IMR-90 (cell line): ENCODE results near the gene ZSCAN18. TPM values are rescaled to one million over a fixed set of nuclear protein-coding genes. Genes with fewer than 3 reads are reported as not detected.

ENCODE experiments used
- ATAC-seq: fragments of 200-7000 bp; cut with Tn5 transposase; 2 replicates; pipeline ENCODE4 v1.9.1; 2020; ENCODE audit warnings: low read depth, mild to moderate bottlenecking, moderate library complexity
- BruUV-seq: library from RNA; stranded (reverse); fragments of 400-500 nt; replicated peaks from 2 replicates; lab custom pipeline; 2021; lab: Mats Ljungman, UMichigan
- CTCF ChIA-PET: fragments of 300-600 bp; formaldehyde crosslinking; extraction: SDS; loops from one replicate; lab custom pipeline; 2021; ENCODE audit warnings: antibody characterized with exemption; lab: Yijun Ruan, JAX
- POLR2A ChIA-PET: fragments of 300-600 bp; sonication (Branson Sonifier 250); formaldehyde crosslinking; loops from one replicate; lab custom pipeline; 2022; ENCODE audit warnings: antibody characterized with exemption; ENCODE audit not compliant: unreplicated experiment; lab: Charles Lee
- DNase-seq: peaks from one replicate; pipeline ENCODE4 v3.0.0; 2013
- H2AFZ ChIP-seq: replicated peaks from 2 replicates; pipeline ENCODE3; 2013; ENCODE audit warnings: low read length, mild to moderate bottlenecking; ENCODE audit not compliant: poor library complexity
- H2AK5ac ChIP-seq: 2 replicates; pipeline ENCODE4 v1.6.1; 2013; ENCODE audit warnings: low read depth, low read length, inconsistent platforms
- H2AK9ac ChIP-seq: replicated peaks from 2 replicates; pipeline ENCODE3; 2013; ENCODE audit warnings: mild to moderate bottlenecking, low read depth, low read length, moderate library complexity; ENCODE audit not compliant: poor library complexity
- H2BK120ac ChIP-seq: 2 replicates; pipeline ENCODE4 v1.6.1; 2013; ENCODE audit warnings: low read depth, low read length, inconsistent platforms
- H2BK15ac ChIP-seq: 3 replicates; pipeline ENCODE4 v1.6.1; 2013; ENCODE audit warnings: low read depth, low read length, inconsistent platforms
- H2BK20ac ChIP-seq: 2 replicates; pipeline ENCODE4 v1.6.1; 2013; ENCODE audit warnings: low read depth, mild to moderate bottlenecking, inconsistent platforms, low read length, moderate library complexity
- H2BK5ac ChIP-seq: 2 replicates; pipeline ENCODE4 v1.6.1; 2013; ENCODE audit warnings: mild to moderate bottlenecking, low read depth, low read length, inconsistent platforms; ENCODE audit not compliant: poor library complexity, severe bottlenecking
- H3K14ac ChIP-seq: replicated peaks from 2 replicates; pipeline ENCODE4 v1.6.1; 2013; ENCODE audit warnings: low read depth, low read length, inconsistent platforms
- H3K18ac ChIP-seq: 2 replicates; pipeline ENCODE4 v1.6.1; 2013; ENCODE audit warnings: low read depth, low read length, control low read depth
- H3K23ac ChIP-seq: 2 replicates; pipeline ENCODE4 v1.6.1; 2013; ENCODE audit warnings: low read depth, low read length, inconsistent platforms
- H3K27ac ChIP-seq: 2 replicates; pipeline ENCODE4 v1.5.1; 2013; ENCODE audit warnings: mild to moderate bottlenecking, control low read depth, low read length; ENCODE audit not compliant: insufficient read depth
- H3K27me3 ChIP-seq: 2 replicates; pipeline ENCODE4 v1.6.1; 2013; ENCODE audit warnings: low read length; ENCODE audit not compliant: control insufficient read depth, insufficient read depth
- H3K36me3 ChIP-seq: 2 replicates; pipeline ENCODE4 v1.6.1; 2013; ENCODE audit warnings: low read length, mixed read lengths; ENCODE audit not compliant: control insufficient read depth, insufficient read depth
- H3K4ac ChIP-seq: 2 replicates; pipeline ENCODE4 v1.6.1; 2013; ENCODE audit warnings: low read depth, low read length, inconsistent platforms
- H3K4me1 ChIP-seq: 2 replicates; pipeline ENCODE4 v1.6.1; 2013; ENCODE audit warnings: low read length, mixed read lengths; ENCODE audit not compliant: control insufficient read depth, insufficient read depth
- H3K4me2 ChIP-seq: 2 replicates; pipeline ENCODE4 v1.6.1; 2013; ENCODE audit warnings: low read depth, mild to moderate bottlenecking, control low read depth, low read length, moderate library complexity
- H3K4me3 ChIP-seq: 2 replicates; pipeline ENCODE4 v1.5.1; 2013; ENCODE audit warnings: low read depth, mild to moderate bottlenecking, control low read depth, low read length, moderate library complexity; ENCODE audit not compliant: insufficient read depth
- H3K56ac ChIP-seq: 2 replicates; pipeline ENCODE4 v1.6.1; 2013; ENCODE audit warnings: low read length, inconsistent platforms; ENCODE audit not compliant: insufficient read depth; ENCODE audit errors: extremely low read depth
- H3K79me1 ChIP-seq, 2 experiments: 2 replicates each; pipeline ENCODE4 v1.6.1; 2013; ENCODE audit warnings: low read length in 2 of 2, inconsistent platforms in 1 of 2, low read depth in 1 of 2
- H3K9ac ChIP-seq: 2 replicates; pipeline ENCODE4 v1.6.1; 2013; ENCODE audit warnings: low read depth, low read length, control low read depth
- H3K9me1 ChIP-seq: 2 replicates; pipeline ENCODE4 v1.6.1; 2013; ENCODE audit warnings: low read length, inconsistent platforms; ENCODE audit not compliant: insufficient read depth
- H3K9me3 ChIP-seq: 2 replicates; pipeline ENCODE4 v1.6.1; 2013; ENCODE audit warnings: low read length; ENCODE audit not compliant: control insufficient read depth, insufficient read depth
- H4K20me1 ChIP-seq: 2 replicates; pipeline ENCODE4 v1.6.1; 2013; ENCODE audit warnings: low read length, inconsistent platforms; ENCODE audit not compliant: insufficient read depth
- H4K5ac ChIP-seq: 2 replicates; pipeline ENCODE4 v1.6.1; 2013; ENCODE audit warnings: mild to moderate bottlenecking, low read depth, low read length, control low read depth
- H4K8ac ChIP-seq, 2 experiments: 2 replicates each; pipeline ENCODE4 v1.6.1; 2013; ENCODE audit warnings: low read depth in 2 of 2, low read length in 2 of 2, control low read depth in 1 of 2, inconsistent platforms in 1 of 2
- H4K91ac ChIP-seq: 2 replicates; pipeline ENCODE4 v1.6.1; 2013; ENCODE audit warnings: low read depth, low read length, inconsistent platforms; ENCODE audit not compliant: insufficient read depth
- MXI1 ChIP-seq: IDR thresholded peaks from 2 replicates; pipeline ENCODE4 v1.6.1; 2012; ENCODE audit warnings: low read depth, mild to moderate bottlenecking, low read length, moderate library complexity, borderline replicate concordance
- NFE2L2 ChIP-seq: fragments of 150-350 bp; IDR thresholded peaks from 2 replicates; pipeline ENCODE4 v1.6.1; 2016; ENCODE audit warnings: low read depth, mild to moderate bottlenecking, low read length
- RFX5 ChIP-seq: IDR thresholded peaks from 2 replicates; pipeline ENCODE4 v1.8.0; 2012; ENCODE audit warnings: low read depth, mild to moderate bottlenecking, low read length, moderate library complexity
- WGBS, 2 experiments: methylation state at CpG; one replicate each; pipeline versions ENCODE4 v1.1.5 to v1.1.7; 2013; ENCODE audit warnings: missing lambda C conversion rate in 2 of 2; ENCODE audit not compliant: insufficient read length in 1 of 2; ENCODE audit errors: extremely low coverage in 2 of 2; 5-methylcytosine and 5-hydroxymethylcytosine counted together
- dilution Hi-C: fragments of 300-500 bp; cut with HindIII; formaldehyde crosslinking; loops from one replicate; pipeline ENCODE4 v1.14.3; 2018; ENCODE audit warnings: low sequenced_read_pairs; ENCODE audit not compliant: unreplicated experiment
- in situ Hi-C: fragments of 300-500 bp; cut with MboI; formaldehyde crosslinking; loops from 3 replicates; pipeline ENCODE4 v1.14.3; 2019; ENCODE audit warnings: low sequenced_read_pairs, inconsistent platforms, mixed read lengths
- intact Hi-C: fragments of 100-400 bp; cut with micrococcal nuclease; formaldehyde crosslinking; loops from 2 replicates; pipeline ENCODE4 v1.10.0; 2022
- polyA plus RNA-seq, 3 experiments: library from polyadenylated mRNA; depleted of rRNA; stranded (reverse); fragments of >200 nt; gene quantifications; 2 replicates each; pipeline ENCODE4 v1.2.3, GENCODE V29; 2012; ENCODE audit warnings: low replicate concordance in 1 of 3
- total RNA-seq: library from RNA; depleted of rRNA; stranded (reverse); fragments of >200 nt; gene quantifications from 2 replicates; pipeline ENCODE4 v1.2.3, GENCODE V29; 2012

The ZSCAN18 gene
- total and polyA plus RNA-seq, 2 of the 4 experiments (the other 2 are of a cell fraction), result 3.0 to 8.2 TPM

DNA sequence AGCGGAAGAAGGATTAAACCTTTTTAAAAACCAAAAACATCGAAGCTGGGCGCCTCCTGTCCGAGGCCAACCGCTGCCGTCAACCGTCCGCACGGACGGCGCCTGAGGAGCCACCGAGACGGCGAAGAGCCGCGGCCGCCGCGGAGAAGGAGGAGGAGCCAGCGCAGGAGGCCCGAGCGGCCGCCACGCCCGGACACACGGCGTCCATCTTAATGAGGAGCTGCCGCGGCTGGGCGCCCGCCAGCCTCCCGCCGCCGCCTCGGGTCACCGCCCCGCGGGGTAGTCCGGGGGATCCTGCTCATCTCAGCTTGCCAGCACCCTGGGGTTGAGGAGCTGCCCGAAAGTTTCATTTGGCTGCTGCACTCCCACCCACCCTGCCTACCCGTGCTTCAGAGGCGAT is 53.6 kb downstream of the ZSCAN18 start:
- Histone ChIP-seq H4K5ac (no peak overlapping the region), H4K91ac (no peak overlapping the region), H3K23ac (no peak overlapping the region), H3K4me2 (no peak overlapping the region), H2BK15ac (no peak overlapping the region), H2BK120ac (no peak overlapping the region), H3K36me3 (no peaks in the 10 kb centered on the region), H2AK9ac (no peak overlapping the region), H3K9me3 (peaks cover 72% of the 10 kb centered on the region), H3K4me1 (no peaks in the 10 kb centered on the region), H3K79me1 (no peaks in the 10 kb centered on the region), H3K9ac (no peak overlapping the region), H3K4me3 (no peak overlapping the region), H4K8ac (no peak overlapping the region), H3K56ac (no peak overlapping the region), H2BK5ac (no peak overlapping the region), H2BK20ac (no peak overlapping the region), H3K27me3 (no peaks in the 10 kb centered on the region), H4K20me1 (no peaks in the 10 kb centered on the region), H3K9me1 (no peaks in the 10 kb centered on the region), H3K14ac (no peak overlapping the region), H3K4ac (no peak overlapping the region), H3K18ac (no peak overlapping the region), H2AFZ (no peak overlapping the region), H3K27ac (no peak overlapping the region), H2AK5ac (no peak overlapping the region)
- dilution Hi-C loops (no loop called here), intact Hi-C loops (no loop called here), in situ Hi-C loops (no loop called here)
- 64% methylated on average over 32 of the region's 42 CpGs; no CpG with 5 or more reads in 1 of the 2 experiments for WGBS, 2 experiments
- ChIA-PET CTCF (no interaction called here), POLR2A (no interaction called here)
- DNase-seq (no peak), ATAC-seq (no peak)
- no peak for TF ChIP-seq NFE2L2
- TF ChIP-seq MXI1, result no peak
- TF ChIP-seq RFX5, result no peak
- BruUV-seq, result no TSS peak
